Stimulated activated CD8-positive, alpha-beta memory T cell treated with anti-CD3 and anti-CD28 coated beads, Interleukin-4, amount 100 ng/mL, for 24 hours (primary cell): ENCODE measurements around the gene SEL1L2.
"Not testable (repeated sequence)": the region's sequence is repeated elsewhere in the genome, so short reads cannot be mapped to it uniquely, and the experiment has no call there.

Source experiments
- DNase-seq: peaks from one replicate; pipeline ENCODE4 v3.0.0-alpha.2; 2020; ENCODE audit warnings: low read depth

SEL1L2 gene, protein sequence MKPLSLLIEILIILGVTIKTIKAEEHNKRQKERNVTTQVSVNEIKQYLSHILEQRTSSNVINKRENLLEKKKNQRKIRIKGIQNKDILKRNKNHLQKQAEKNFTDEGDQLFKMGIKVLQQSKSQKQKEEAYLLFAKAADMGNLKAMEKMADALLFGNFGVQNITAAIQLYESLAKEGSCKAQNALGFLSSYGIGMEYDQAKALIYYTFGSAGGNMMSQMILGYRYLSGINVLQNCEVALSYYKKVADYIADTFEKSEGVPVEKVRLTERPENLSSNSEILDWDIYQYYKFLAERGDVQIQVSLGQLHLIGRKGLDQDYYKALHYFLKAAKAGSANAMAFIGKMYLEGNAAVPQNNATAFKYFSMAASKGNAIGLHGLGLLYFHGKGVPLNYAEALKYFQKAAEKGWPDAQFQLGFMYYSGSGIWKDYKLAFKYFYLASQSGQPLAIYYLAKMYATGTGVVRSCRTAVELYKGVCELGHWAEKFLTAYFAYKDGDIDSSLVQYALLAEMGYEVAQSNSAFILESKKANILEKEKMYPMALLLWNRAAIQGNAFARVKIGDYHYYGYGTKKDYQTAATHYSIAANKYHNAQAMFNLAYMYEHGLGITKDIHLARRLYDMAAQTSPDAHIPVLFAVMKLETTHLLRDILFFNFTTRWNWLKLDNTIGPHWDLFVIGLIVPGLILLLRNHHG

DNA sequence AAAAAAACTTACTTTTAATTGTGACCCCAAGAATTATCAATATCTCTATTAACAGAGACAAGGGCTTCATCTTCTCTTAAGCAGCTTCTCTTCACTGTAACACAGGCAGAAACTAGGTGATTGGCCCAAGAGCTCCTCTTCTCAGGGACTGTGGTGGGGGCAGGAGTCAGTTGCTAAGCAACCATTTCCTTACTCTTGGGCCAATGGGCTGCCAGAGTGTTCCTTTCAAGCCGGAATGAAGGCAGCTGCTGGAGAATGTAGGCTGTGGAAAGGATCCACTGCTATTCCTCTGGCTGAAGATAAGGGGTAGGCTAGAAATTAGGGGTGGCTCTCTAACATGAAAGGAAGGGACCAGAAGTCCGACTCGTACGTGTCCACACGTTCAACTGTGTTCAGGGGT lies at the start of gene SEL1L2:
TSS of gene SEL1L2 (minus strand) at position 150 of the 400 bp plus-strand sequence. CDS start at position 70, 80 bp downstream.
- no peak for DNase-seq

DNA sequence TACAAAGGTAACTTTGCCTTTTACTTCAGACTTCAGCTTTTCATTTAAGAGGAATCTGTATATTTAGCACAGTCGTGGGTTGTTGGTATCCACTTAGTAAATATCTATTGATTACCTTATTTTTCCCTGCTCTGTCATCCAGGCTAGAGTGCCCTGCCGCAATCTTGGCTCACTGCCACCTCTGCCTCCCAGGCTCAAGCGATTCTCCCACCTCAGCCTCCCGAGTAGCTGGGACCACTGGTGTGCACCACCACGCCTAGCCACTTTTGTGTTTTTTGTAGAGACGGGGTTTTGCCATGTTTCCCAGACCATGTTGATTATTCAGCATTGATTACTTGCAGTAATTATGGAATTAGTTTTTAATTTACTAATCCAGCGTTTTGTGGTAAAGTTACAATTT lies 46.2 kb upstream of the SEL1L2 start:
- DNase-seq: no peak

DNA sequence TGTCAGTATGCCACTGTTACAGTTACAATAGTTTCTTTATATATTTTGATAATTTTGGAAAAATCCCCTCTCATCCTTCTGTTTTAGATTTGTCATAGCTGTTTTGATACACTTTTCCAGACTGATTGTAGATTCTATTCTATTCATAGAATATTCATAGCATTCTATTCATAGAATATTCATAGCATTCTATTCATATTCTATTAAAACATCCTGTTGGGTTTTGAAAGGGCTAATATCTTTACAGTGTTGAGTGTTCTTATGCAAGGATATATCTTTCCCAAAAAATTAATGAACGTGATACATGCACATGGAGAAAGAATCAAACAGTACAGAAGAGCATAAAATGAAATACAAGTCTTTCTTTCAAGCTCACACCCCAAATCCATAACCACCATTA lies 42.9 kb upstream of the SEL1L2 start:
- no peak for DNase-seq

DNA sequence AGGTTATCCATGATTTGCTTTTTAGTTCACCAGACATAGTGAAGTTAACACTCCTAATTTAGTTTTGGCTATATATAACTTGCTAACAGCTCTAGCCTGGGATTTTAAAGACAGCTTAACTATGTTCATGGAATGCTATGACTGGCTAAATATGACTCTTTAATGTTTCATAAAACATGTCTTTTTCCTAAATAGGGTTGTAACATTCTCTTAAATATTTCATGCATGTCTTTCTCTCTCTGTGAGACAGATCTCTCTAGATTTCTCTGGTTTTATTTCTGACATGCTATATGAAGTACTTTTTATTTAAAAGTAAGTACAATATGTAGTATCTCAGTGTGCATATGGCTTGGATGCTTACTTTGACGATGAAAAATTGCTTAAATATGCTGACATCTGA lies 40.6 kb upstream of the SEL1L2 start:
- no peak for DNase-seq

DNA sequence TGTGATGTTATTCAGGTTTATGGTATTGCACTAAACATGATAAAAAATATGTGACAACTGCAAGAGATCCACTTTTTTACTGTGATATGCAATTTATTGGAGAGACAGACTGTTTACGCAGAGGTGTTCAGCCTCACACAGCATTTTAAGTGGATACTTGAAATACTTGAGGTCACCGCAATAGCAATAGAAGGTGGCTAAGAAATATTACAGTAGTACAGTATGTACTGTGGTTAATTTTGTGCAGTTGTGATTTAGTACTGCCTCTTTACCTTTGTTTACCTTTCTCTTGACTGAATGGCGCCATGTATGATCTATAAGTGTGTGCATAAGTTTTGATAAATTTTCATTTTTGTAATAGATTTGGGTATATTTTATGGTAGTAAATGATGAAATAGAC lies 22.3 kb upstream of the SEL1L2 start:
- DNase-seq: no peak

DNA sequence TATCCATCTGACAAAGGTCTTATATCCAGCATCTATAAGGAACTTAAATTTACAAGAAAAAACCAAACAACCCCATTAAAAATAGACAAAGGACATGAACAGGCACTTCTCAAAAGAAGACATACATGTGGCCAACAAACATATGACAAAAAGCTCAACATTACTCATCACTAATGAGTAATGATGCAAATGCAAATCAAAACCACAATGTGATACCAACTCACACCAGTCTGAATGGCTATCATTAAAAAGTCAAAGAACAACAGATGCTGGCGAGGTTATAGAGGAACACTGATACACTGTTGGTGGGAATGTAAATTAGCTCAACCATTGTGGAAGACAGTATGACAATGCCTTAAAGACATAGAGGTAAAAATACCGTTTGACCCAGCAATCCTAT lies 18.8 kb upstream of the SEL1L2 start:
- DNase-seq: no peak

DNA sequence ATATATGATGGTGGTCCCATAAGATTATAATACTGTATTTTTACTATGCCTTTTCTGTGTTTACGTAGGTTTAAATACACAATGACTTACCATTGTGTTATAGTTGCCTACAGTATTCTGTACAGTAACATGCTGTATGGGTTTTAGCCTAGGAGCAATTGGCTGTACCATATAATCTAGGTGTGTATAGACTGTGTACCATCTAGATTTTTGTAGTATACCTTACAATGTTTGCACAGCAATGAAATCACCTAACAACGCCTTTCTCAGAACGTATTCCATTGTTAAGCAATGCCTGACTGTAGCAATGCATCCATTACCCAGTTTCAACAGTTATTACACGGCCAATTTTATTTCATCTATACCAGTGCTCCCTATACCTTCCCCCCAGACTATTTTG lies 15.6 kb upstream of the SEL1L2 start:
- DNase-seq: no peak

DNA sequence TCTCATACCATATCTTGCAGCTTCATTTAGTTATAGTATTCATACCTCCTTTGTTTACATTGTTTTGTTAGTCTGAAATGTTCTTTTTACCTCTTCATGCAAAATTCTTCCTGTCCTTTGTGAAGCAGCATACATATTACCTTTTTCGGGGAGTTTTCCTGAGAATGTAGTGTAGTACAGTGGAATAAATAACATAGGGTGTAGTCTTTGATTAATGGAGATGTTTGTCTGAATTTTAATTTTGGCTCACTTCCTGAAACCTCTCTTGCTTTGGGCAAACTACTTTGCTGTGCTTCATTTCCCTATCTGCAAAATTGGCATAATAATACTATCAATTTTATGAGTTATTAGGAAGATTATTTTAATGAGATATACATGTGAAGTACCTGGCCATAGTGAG lies 10.5 kb upstream of the SEL1L2 start:
- DNase-seq: no peak

DNA sequence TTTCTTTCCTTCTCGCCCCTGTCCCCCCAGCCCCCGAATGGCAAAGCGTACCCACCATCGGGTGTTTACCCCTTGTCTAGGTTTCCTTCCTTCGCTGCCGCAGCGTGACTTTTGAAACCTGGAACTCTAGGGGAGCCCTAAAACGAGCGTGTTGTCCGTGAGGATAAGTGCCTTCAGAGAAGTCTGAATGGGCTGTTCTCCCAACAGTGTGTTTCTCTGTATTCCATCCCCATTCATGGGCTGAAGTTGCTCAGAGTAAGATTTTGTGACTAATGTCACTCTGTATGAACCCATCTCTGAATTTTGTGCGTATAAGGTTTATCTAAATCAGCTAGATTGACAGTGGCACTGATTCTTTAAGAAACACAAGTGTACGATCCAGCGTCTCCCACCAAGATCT lies 5.9 kb upstream of the SEL1L2 start:
- no peak for DNase-seq

DNA sequence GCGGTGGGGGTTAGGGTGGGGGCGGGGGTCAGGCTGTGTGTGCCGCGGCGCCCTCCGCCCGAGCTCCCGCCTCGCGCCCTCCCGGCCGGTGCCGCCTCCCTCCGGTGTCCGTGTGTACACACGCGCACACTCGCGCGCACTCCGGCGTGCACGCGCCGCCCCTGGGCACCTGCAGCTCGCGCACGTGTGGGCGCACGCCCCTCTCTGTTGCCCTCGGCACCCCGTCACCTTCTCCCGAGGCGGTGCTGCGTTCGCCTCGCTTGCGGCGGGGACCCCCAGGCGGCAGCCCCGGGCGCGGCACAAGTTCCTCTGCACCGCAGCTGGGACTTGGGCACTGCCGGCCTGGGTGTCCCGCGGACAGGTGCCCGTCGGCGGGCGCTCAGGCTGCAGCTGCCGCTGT lies 5.4 kb upstream of the SEL1L2 start:
- DNase-seq: no peak

DNA sequence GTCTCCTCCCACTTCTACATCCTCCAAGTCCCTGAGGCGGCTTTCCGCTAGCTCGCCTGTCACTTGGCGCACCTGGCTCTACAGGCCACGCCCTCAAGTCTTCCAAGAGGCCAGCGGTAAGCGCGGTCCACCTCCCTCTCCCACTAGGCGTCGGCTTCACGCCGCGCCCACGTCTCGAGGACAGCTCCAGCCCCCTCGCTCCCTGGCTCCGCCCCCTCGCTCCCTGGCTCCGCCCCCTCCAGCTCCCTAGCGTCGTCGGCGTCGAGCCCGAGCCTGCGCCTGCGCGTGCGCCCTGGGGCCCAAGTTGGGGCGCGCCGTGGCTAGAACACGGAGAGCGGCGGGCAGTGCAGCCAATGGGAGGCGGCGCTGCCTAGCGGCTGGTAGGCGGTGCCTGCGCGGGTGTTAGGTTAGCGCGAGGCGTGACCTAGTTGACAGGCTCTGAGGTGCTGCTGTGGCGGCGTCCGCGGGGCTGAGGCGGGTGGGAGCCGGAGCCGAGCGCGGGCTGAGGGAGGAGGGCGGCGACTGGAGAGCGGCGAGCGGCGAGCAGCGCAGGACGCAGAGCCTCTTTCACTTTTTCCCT lies 4.8 kb upstream of the SEL1L2 start, which contains the start of gene MACROD2:
TSS of gene MACROD2 (plus strand) at position 431 of the 580 bp plus-strand sequence.
- DNase-seq: peak; percentile 8

DNA sequence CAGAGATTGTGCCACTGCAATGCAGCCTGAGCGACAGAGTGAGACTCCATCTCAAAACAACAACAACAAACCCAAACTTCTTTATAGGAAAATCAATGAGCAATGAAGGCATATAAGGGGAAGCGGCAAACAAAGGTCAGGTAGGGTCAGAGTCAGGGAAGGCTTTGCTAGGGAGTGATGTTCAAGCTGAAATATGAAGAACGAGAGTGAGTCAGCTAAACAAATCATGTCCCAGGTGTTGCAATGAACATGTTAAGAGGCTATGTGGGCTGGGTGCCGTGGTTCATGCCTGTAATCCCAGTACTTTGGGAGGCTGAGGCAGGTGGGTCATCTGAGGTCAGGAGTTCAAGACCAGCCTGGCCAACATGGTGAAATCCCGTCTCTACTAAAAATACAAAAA lies 1.5 kb upstream of the SEL1L2 start:
- DNase-seq: not testable (repeated sequence)

DNA sequence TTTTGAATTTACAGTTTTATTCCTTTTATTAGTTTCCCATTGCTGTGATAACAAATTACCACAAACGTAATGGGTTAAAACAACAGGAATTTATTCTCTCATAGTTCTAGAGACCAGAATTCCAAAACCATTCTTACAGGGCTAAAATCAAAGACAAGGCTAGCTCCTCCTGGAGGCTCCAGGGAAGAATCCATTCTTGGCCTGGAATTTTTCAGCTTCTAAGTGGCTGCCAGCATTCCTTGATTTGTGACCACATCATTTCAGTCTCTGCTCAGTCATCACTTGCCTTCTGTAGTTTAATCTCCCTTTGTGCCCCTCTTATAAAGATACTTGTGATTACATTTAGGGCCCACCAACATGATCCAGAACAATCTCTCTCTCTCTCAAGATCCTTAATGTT lies 897 bp upstream of the SEL1L2 start:
- no peak for DNase-seq

DNA sequence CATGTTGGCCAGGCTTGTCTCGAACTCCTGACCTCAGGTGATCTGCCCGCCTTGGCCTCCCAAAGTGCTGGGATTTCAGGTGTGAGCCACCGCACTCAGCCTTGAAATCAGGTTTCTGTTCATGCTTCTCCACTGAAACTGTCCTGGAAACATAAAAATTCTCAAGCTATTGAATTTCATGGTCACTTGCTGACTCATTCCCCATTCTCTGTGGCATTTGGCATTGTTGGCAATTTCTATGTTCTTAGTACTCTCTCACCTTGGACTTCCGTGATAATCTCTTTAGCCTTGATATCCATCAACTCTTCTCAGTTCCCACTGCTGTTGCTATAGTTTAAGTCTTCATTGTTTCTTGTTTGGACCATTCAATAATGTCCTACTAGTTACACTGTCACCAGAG lies 6.2 kb downstream of the SEL1L2 start:
- DNase-seq: no peak

DNA sequence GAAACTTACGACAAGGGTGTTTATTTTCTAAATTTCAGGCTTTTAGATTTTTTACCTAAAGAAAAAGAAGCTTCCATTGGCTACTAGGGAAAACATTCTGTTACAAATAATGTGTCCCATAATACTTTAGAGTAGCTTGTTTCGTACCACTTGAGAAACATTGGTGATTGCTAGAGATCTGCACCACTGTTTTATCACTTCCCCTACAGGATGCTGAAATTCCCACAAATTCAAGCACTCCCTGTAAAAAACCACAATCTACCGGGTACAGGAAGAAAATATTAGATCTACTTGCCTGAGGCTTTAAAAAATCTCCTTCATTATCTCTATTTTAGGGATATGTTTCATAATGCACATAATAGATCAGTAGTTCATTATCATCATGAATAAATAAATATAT lies 29.9 kb downstream of the SEL1L2 start:
- DNase-seq: no peak

DNA sequence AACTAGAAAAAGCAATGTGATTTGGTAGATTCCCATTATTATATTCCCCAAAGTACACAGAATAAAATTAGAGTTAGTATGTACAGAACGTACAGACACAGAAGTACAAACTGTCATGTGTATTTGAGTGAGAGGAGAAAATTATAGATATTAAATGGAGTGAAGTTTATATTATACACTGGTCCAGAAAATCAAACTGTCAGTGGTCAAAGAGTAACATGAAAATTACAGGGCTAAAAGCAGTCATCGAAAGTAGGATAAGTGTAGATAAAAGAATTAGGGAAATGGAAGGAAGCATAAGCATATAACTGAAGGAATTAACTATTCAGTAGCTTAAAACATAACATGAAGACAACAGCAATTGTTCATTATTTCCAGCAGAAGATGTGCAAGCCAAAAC lies 30.3 kb downstream of the SEL1L2 start:
- DNase-seq: no peak

DNA sequence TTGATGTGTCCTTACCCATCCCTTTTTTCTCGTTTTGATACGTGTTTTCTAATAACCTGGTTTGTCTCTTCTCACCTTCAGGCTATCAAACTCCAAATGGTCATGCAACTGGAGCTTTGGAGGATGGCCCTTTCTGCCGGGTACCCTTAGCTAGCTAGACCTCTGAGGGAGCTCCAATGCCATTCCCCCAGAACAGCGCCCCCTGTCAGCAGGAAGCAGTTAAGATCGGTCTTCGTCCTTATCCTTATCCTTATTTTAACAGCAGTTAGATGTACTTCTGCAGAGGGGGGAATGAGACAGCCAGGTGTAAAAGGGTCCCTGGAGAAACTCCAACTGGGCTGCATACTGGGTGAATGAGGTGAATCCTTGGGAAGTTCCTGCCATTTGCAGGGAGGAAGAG lies 37.2 kb downstream of the SEL1L2 start:
- DNase-seq: no peak

DNA sequence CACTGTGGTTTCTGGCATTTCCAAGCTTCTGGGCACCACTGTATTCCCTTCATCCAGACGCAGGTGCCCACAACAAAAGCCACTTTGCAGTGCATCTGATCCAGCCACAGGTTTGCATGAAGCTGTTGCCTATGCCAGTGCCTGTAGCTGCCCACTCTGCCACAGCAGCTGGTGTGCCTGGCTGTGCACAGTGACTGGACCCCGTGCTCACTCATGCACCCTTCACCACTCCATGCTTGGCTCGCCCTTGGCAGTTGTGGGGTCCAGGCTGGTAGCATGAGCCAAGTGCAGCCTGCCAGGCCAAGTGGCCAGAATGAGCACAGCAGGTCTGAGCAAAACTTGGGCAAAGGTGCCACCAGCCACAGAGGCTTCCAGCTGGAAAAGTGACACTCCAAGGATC lies 42.7 kb downstream of the SEL1L2 start:
- DNase-seq: no peak

DNA sequence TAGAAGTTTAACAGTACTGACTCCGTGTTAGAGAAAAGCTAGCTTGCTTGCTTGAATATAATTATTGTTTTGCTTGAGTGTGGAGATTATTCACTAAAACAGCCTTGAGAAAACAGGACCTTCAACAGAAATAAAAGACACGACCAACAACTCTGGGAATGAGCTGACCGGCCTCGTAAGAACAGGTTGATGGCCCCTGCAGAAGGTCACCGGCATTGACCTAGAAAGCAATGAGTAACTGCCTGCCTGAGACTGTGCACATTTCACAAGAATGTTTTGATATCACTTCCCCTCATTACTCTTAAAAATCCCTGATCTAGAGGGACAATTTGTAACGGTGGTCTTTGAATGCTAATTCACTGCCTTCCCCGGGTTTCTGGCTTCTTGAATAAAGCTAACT lies 49.4 kb downstream of the SEL1L2 start:
- no peak for DNase-seq

DNA sequence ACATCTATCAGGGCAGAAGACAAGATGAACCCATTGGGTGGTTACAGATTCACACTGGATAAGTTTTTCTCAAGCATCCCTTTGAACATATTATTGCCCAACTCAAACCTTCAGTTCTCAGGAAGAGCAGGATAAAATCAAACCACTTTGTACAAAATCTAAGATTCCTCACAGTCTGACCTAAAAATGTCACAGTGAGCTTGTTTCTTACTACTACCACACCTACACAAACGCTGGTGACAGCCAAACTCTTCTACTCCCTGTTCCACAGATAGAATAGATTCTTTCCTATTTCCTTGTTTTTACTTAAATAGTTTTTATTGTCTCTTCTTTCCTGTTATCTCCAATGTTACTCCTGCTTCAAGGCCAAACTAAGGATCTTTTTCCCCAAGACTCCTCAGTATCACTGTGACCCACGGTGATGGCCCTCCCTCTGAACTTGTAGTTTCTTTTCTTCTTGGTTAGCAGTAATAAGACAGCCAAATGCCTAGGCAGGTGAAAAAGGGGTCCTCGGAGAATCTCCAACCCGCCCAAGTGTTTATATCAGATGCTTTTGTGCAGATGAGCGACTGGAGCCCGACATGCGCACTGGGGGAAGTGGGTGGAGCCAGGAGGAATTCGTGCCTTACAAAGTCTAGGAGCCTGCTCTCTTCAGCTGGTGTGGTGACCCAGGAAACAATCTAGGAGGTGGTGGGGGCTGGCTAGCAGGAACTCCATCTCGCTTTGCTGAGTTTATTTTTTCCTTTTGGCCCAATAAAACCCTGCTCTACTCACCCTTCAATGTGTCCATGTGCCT lies 53.4 kb downstream of the SEL1L2 start:
- no peak for DNase-seq

DNA sequence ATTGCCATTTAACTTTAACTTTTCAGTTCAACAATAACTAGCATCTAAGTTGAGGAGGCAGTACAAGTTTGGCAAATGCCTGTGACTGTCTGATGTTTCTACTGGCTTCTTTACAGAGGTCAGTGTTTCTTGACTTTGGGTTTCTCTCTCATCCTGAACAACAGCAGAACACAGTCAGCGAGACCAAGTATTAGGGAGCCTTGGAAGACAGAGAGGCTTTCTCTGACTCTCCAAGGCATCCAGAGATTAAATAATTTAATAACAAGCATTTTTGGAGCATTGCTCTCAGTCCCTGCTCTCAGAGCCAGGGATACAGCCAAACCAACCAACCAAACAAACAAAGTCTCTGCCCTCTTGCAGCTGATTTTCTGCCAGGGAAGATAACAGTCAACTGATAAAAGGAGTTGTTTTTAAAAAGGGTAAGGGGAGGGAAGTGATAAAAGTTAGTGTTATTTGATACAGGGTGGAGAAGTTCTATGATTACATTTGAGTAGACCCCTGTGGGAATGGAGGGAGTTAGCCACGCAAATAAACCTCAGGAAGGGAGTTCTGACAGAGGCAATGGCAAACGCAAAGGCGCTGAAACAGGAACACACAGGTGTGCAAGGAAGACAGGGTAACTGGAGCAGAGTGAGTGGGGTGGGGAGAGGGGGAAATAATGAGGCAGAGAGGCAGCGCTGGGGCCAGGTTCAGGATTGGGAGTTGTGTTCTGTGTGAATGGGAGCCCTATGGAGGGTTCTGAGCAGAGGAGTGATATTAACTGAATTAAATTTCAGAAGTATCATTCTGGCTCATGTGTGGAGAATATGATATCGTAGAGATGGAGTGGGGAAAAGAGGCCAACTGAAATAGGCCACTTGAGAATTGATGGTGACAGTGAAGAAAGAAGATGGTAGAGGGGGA lies 55.2 kb downstream of the SEL1L2 start:
- DNase-seq: no peak
